GM21526 (cell line): Measurements from ENCODE around the gene BET1.

Experiments
- ATAC-seq: cut with Tn5 transposase; IDR thresholded peaks from one replicate; pipeline ENCODE4 v1.9.1; 2021; ENCODE audit warnings: moderate library complexity; ENCODE audit not compliant: unreplicated experiment, low FRiP score

The BET1 gene

DNA sequence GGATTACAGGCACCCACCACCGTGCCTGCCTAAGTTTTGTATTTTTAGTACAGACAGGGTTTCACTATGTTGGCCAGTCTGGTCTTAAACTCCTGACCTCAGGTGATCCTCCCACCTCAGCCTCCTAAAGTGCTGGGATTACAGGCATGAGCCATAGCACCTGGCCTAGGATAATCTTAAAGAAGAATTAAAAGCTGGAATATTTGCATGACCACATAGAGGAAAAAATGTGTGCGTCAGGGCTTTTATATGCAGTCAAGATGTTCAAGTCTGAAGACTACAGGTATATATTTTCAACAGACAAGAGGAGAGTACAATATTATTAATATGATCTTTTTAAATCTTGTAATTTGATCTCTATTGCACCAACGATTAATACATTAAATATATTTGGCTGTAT is 43.2 kb downstream of the BET1 start:
- no peak for ATAC-seq

GRCh38 chr7:93958651-93959050 is 45.5 kb downstream of the BET1 start:
- ATAC-seq: no peak

DNA sequence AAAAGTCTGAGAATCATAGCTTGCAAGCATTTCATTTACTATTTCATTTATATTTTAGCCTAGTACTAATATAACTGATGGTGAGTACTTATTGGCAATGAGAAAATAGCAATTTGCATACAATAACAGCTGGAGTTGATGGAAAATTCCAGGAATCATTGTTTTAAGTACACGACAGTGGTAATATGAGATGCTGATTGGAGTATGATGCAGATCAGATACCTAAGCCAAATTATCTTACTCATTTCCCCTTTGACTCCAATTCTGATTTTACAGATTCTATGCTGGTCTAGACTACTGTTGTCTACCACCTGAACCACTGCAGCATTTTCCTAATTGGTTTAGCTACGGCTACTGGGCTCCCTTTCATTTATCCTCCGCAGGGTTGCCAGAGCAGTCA is 45.9 kb downstream of the BET1 start:
- ATAC-seq: no peak

GRCh38 chr7:93957767-93958166 is 46.4 kb downstream of the BET1 start:
- ATAC-seq: peak; percentile 54

DNA sequence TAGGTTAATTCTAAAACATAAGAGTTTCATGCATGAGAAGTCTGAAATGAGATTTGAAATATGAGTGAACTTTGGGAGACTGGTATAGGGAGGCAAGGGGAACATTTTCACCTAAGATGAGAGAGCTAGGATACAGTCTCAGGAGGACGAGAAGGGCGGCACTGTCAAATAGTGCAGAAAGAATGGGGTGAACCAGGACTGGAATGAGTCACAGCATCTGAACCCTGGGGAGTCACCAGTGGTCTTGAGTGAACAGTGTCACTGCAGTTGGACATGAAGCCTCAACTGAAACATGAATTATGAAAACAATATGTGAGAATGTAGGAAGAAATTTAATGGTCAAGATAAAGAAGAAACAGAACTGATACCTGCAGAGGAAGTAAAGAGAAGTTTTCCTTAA is 48.9 kb downstream of the BET1 start:
- peak; percentile 84 for ATAC-seq

DNA sequence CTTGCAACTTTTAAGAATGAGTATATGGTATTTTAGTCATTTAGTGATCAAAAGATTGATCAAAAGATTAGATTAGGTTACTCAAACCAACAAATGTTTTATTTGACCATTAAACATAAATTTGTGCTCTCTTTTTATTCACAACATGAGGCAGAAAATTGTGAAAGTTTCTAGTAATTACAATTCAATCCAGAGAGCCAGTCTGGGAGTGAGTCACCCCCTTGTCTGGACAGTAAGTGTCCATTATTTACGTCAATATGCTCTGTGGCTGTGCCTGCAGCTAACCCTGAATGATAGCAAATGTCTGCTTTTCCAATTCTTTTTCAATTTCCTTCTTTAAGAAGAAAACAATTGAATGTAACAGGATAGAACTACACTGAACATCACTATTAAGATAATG is 54.7 kb downstream of the BET1 start:
- no peak for ATAC-seq

GRCh38 chr7:93948873-93949272 is 55.3 kb downstream of the BET1 start:
- ATAC-seq: no peak

- ATAC-seq: no peak
Measured at GRCh38 chr7:93948106-93948505, 56.0 kb downstream of the BET1 start.

DNA sequence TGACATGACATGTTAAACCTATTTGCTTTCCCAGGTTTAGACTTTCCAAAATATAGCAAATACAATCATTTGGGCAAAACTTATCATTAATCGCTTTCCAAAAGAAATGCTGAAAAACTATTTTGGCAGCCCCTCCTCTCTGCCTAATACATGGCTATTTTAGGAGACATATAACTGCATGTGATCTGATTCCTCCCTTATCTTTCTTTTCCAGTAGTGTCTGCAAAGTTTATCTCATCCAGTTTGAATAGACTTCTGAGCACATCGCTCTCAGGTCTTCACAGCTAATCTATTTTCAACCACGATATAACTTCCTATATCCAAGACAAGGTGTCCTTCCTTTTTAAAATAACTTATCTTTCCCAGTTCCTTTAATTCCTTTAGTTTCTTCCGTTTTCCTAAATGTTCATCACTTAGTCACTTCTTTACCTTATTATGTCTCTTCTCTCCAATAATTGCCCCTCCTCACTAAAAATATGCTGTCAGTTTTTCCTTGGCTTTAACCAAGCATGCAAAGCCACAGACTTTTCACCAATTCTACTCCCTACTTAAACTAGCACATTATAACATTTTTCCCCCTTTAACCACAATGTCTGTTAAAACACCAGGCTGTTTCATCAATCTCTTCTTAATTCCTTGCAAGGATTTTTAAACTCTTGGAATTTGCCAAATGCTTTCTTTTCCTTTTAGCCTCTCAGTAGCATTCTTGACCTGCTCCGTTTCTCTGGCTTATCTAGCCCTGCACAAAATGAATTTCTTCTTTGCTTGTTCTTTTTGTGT is 58.2 kb downstream of the BET1 start:
- ATAC-seq: no peak

- no peak for ATAC-seq
Measured at GRCh38 chr7:93945083-93945482, 59.1 kb downstream of the BET1 start.

DNA sequence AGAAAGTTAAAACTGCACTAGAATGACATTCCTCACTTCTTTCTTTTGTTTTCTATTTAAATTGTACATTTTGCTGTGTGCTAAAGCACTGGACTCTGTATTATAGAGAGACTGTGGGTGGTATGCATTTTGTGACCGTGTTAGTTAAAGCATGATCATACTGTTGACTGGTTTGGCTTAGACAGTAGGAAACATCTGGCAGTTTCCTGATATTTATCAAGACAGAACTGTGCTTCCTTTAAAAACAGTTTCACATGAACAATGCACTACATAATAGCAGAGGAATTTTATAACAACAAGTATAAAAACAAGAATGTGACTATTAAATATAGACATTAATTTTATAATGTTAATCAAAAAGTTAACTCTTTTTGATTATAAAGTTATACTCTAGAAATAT is 59.5 kb downstream of the BET1 start:
- no peak for ATAC-seq

GRCh38 chr7:93943816-93944540 is 60.2 kb downstream of the BET1 start:
- no peak for ATAC-seq
